Measurements from ENCODE around the gene KAT2B.

GRCh38 chr3:20077068-20077467 lies 36.8 kb downstream of the KAT2B start:
- TF ChIP-seq, protein P1, sequence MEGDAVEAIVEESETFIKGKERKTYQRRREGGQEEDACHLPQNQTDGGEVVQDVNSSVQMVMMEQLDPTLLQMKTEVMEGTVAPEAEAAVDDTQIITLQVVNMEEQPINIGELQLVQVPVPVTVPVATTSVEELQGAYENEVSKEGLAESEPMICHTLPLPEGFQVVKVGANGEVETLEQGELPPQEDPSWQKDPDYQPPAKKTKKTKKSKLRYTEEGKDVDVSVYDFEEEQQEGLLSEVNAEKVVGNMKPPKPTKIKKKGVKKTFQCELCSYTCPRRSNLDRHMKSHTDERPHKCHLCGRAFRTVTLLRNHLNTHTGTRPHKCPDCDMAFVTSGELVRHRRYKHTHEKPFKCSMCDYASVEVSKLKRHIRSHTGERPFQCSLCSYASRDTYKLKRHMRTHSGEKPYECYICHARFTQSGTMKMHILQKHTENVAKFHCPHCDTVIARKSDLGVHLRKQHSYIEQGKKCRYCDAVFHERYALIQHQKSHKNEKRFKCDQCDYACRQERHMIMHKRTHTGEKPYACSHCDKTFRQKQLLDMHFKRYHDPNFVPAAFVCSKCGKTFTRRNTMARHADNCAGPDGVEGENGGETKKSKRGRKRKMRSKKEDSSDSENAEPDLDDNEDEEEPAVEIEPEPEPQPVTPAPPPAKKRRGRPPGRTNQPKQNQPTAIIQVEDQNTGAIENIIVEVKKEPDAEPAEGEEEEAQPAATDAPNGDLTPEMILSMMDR (IDR thresholded peaks at IDR 0.05), result no peak
- no peak for TF ChIP-seq POLR2A (IDR thresholded peaks at IDR 0.05)
